B cell (primary cell): ENCODE measurements around the gene ACSF2. TPM values are rescaled to one million over a fixed set of nuclear protein-coding genes. Genes with fewer than 3 reads are reported as not detected.

ENCODE experiments used
- ATAC-seq: fragments of 200-7000 bp; cut with Tn5 transposase; one replicate; pipeline ENCODE4 v1.10.0; 2021; ENCODE audit warnings: low read depth, mild to moderate bottlenecking, moderate number of reproducible peaks, moderate library complexity
- CTCF ChIA-PET: fragments of 350-600 bp; sonication (Branson Sonifier 250); formaldehyde crosslinking; loops from one replicate; lab custom pipeline; 2021; ENCODE audit warnings: antibody characterized with exemption, inconsistent platforms; lab: Charles Lee
- POLR2A ChIA-PET: fragments of 350-600 bp; sonication (Branson Sonifier 250); formaldehyde crosslinking; loops from one replicate; lab custom pipeline; 2021; ENCODE audit warnings: antibody characterized with exemption; lab: Charles Lee
- DNase-seq: peaks from one replicate; pipeline ENCODE4 v3.0.0; 2013
- H2AFZ ChIP-seq: 2 replicates; pipeline ENCODE4 v1.6.1; 2012; ENCODE audit warnings: mild to moderate bottlenecking, low read depth, low read length; ENCODE audit not compliant: insufficient read depth, poor library complexity, severe bottlenecking
- H3K27ac ChIP-seq, 2 donors: 1 replicate in 1 of 2; 2 replicates in 1 of 2; pipeline ENCODE4 v1.5.1; 2012 to 2013; ENCODE audit warnings: low read length in 2 of 2, mild to moderate bottlenecking in 2 of 2, moderate library complexity in 1 of 2
- H3K27me3 ChIP-seq, 4 experiments: fragments of 200-600 bp in 1 of 4; sonication (generic) in 1 of 4; replicated peaks in 1 of 4; 1 replicate in 2 of 4; 2 replicates in 2 of 4; pipeline versions ENCODE4 v1.6.1 to v1.7.0; 2013 to 2016; ENCODE audit warnings: low read length in 3 of 4, mild to moderate bottlenecking in 2 of 4, mixed read lengths in 1 of 4, moderate library complexity in 1 of 4; ENCODE audit not compliant: insufficient read depth in 4 of 4, control insufficient read depth in 3 of 4; ENCODE audit errors: control extremely low read depth in 1 of 4
- H3K36me3 ChIP-seq, 2 experiments: replicated peaks in 1 of 2; 1 replicate in 1 of 2; 2 replicates in 1 of 2; pipeline versions ENCODE4 v1.6.1 to v1.7.1; 2013; ENCODE audit warnings: low read length in 1 of 2; ENCODE audit not compliant: insufficient read depth in 2 of 2, control insufficient read depth in 1 of 2; ENCODE audit errors: control extremely low read depth in 1 of 2, extremely low read depth in 1 of 2
- H3K4me1 ChIP-seq, 2 donors: fragments of 200-600 bp in 1 of 2; sonication (generic) in 1 of 2; 1 replicate in 1 of 2; 2 replicates in 1 of 2; pipeline versions ENCODE4 v1.5.1 to v1.6.1; 2013 to 2017; ENCODE audit warnings: low read length in 2 of 2; ENCODE audit not compliant: control insufficient read depth in 2 of 2, insufficient read depth in 2 of 2
- H3K4me2 ChIP-seq: replicated peaks from 2 replicates; pipeline ENCODE3; 2012; ENCODE audit warnings: mild to moderate bottlenecking, low read depth, low read length; ENCODE audit not compliant: poor library complexity, severe bottlenecking
- H3K4me3 ChIP-seq, 5 experiments: fragments of 200-600 bp in 1 of 5; sonication (generic) in 1 of 5; 1 replicate in 3 of 5; 2 replicates in 2 of 5; pipeline versions ENCODE4 v1.5.1 to v1.7.0; 2011 to 2016; ENCODE audit warnings: low read length in 4 of 5, mild to moderate bottlenecking in 4 of 5, low read depth in 2 of 5, control low read depth in 1 of 5, moderate library complexity in 1 of 5; ENCODE audit not compliant: insufficient read depth in 1 of 5; ENCODE audit errors: control extremely low read depth in 1 of 5, extremely low read depth in 1 of 5
- H3K79me2 ChIP-seq: fragments of 200-600 bp; sonication (generic); one replicate; pipeline ENCODE4 v1.6.0; 2016; ENCODE audit warnings: low read length; ENCODE audit not compliant: control insufficient read depth, insufficient read depth
- H3K9ac ChIP-seq: fragments of 200-600 bp; sonication (generic); 2 replicates; pipeline ENCODE4 v1.6.1; 2017; ENCODE audit warnings: mild to moderate bottlenecking, low read length, moderate library complexity
- H3K9me3 ChIP-seq, 3 donors: one replicate each; pipeline versions ENCODE4 v1.6.1 to v1.7.1; 2013; ENCODE audit warnings: low read length in 2 of 3; ENCODE audit not compliant: control insufficient read depth in 2 of 3, insufficient read depth in 1 of 3; ENCODE audit errors: control extremely low read depth in 1 of 3
- H4K20me1 ChIP-seq: 2 replicates; pipeline ENCODE4 v1.6.0; 2012; ENCODE audit warnings: mild to moderate bottlenecking, low read length; ENCODE audit not compliant: insufficient read depth, control insufficient read depth, poor library complexity, severe bottlenecking
- H3K27ac Mint-ChIP-seq: one replicate; pipeline ENCODE4 v1.8.0; 2021; ENCODE audit warnings: mixed read lengths
- H3K27me3 Mint-ChIP-seq: one replicate; pipeline ENCODE4 v1.8.0; 2021; ENCODE audit warnings: mixed read lengths
- H3K4me1 Mint-ChIP-seq: one replicate; pipeline ENCODE4 v1.8.0; 2021; ENCODE audit warnings: mixed read lengths
- H3K4me3 Mint-ChIP-seq: one replicate; pipeline ENCODE4 v1.8.0; 2021; ENCODE audit warnings: mixed read lengths
- H3K9me3 Mint-ChIP-seq: one replicate; pipeline ENCODE4 v1.8.0; 2022; ENCODE audit warnings: mixed read lengths; ENCODE audit not compliant: insufficient read depth
- EZH2 ChIP-seq: IDR thresholded peaks from 2 replicates; pipeline ENCODE4 v1.6.1; 2012; ENCODE audit warnings: borderline replicate concordance, low read depth, mild to moderate bottlenecking, moderate library complexity, low read length; ENCODE audit not compliant: insufficient read depth, poor library complexity, severe bottlenecking
- WGBS: methylation state at CpG from one replicate; pipeline ENCODE4 v1.1.5; 2013; ENCODE audit warnings: missing lambda C conversion rate; ENCODE audit not compliant: insufficient coverage; 5-methylcytosine and 5-hydroxymethylcytosine counted together
- intact Hi-C: fragments of 100-400 bp; cut with micrococcal nuclease; formaldehyde crosslinking; loops from one replicate; pipeline ENCODE4 v1.10.0; 2022
- polyA plus RNA-seq: library from polyadenylated mRNA; depleted of rRNA; stranded (reverse); fragments of >200 nt; gene quantifications from 2 replicates; pipeline ENCODE4 v1.2.3, GENCODE V29; 2012
- total RNA-seq, 2 donors: library from RNA; stranded (reverse); fragments of 120-200 nt in 1 of 2; gene quantifications; 1 replicate in 1 of 2; 2 replicates in 1 of 2; pipeline versions ENCODE4 v1.2.3 to v1.2.4, GENCODE V29; 2013 to 2022
- TF ChIP-seq, protein P1 (sequence below): fragments of 200-600 bp; IDR thresholded peaks from one replicate; pipeline ENCODE4 v1.8.0; 2022; ENCODE audit warnings: antibody characterized with exemption, mild to moderate bottlenecking

ACSF2 gene
- total and polyA plus RNA-seq, 2 donors (not counting 1 experiment from before 2014, with no cell fraction given), result 59.6 to 66.1 TPM

DNA sequence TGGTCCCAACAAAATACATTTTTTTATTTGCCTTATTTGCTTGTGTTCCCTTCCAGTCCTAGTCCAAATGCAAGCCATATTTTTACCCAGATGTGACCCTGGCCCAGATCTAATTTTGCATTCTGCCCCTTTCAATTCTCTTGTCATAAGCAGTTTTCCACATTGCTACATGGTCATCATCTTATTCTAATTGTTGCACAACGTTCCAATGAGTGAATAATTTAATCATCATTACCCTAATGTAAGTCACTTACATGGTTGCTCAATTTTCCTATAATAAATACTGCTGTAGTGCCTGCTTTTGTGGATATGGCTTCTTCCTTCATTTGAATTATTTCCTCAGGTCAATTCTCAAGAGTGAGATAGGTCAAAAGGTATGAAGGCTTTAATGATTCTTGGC is 65.5 kb downstream of the ACSF2 start:
- Mint-ChIP-seq H3K27me3 (peaks cover 1% of the 10 kb centered on the region), H3K4me3 (no peak overlapping the region), H3K9me3 (no peaks in the 10 kb centered on the region), H3K4me1 (no peaks in the 10 kb centered on the region), H3K27ac (no peak overlapping the region)
- Histone ChIP-seq H3K36me3 (no peaks in the 10 kb centered on the region), H3K27ac (no peak overlapping the region), H3K9me3 (no peaks in the 10 kb centered on the region), H3K79me2 (no peaks in the 10 kb centered on the region), H3K27me3 (no peaks in the 10 kb centered on the region), H4K20me1 (no peaks in the 10 kb centered on the region), H3K4me3 (no peak overlapping the region), H3K4me1 (no peaks in the 10 kb centered on the region), H3K4me2 (no peak overlapping the region), H2AFZ (no peak overlapping the region), H3K9ac (no peak overlapping the region)
- WGBS, result no CpG with 5 or more reads among the region's 1 CpG
- ChIA-PET CTCF (interaction anchor here (1.1 kb wide), 1 partner anchor 10 kb away, joined by 5 read pairs; no protein-coding TSS in a partner anchor), POLR2A (no interaction called here)
- ATAC-seq (no peak), DNase-seq (no peak)
- intact Hi-C loops, result no loop called here
- TF ChIP-seq, protein P1, sequence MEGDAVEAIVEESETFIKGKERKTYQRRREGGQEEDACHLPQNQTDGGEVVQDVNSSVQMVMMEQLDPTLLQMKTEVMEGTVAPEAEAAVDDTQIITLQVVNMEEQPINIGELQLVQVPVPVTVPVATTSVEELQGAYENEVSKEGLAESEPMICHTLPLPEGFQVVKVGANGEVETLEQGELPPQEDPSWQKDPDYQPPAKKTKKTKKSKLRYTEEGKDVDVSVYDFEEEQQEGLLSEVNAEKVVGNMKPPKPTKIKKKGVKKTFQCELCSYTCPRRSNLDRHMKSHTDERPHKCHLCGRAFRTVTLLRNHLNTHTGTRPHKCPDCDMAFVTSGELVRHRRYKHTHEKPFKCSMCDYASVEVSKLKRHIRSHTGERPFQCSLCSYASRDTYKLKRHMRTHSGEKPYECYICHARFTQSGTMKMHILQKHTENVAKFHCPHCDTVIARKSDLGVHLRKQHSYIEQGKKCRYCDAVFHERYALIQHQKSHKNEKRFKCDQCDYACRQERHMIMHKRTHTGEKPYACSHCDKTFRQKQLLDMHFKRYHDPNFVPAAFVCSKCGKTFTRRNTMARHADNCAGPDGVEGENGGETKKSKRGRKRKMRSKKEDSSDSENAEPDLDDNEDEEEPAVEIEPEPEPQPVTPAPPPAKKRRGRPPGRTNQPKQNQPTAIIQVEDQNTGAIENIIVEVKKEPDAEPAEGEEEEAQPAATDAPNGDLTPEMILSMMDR, result no peak
- no peak for TF ChIP-seq EZH2

DNA sequence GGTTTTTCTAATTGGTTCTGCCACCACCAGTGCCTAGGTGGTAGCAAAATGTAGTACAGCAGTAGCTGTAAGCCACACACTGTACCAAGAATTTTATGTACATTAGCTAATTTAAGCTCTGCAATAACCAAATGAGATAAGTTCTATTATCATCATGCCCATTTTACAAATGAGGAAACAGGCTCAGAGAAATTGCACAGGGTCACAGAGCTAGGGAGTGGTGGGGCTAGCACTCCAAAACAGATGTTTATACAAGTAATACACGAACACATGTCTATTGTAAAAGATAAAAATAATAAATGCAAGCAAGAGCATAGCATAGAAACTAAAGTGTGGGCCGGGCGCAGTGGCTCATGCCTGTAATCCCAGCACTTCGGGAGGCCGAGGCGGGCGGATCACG is 66.2 kb downstream of the ACSF2 start:
- no peak for ATAC-seq

More for the DNA sequence above, 66.2 kb downstream of the ACSF2 start:
- H3K9ac ChIP-seq, result no peak overlapping the region
- Mint-ChIP-seq H3K9me3 (no peaks in the 10 kb centered on the region), H3K27ac (no peak overlapping the region), H3K4me3 (no peak overlapping the region), H3K27me3 (peaks cover 3% of the 10 kb centered on the region), H3K4me1 (no peaks in the 10 kb centered on the region)
- H2AFZ ChIP-seq, result no peak overlapping the region
- H3K79me2 ChIP-seq, result no peaks in the 10 kb centered on the region
- no peak overlapping the region for H3K27ac ChIP-seq
- no CpG with 5 or more reads among the region's 8 CpGs for WGBS
- no peaks in the 10 kb centered on the region for H3K36me3 ChIP-seq
- no peaks in the 10 kb centered on the region for H3K27me3 ChIP-seq
- H3K4me2 ChIP-seq, result no peak overlapping the region
- intact Hi-C loops, result no loop called here
- CTCF ChIA-PET, result interaction anchor here (1.1 kb wide), 2 partner anchors 10 kb away, joined by 4 to 5 read pairs; no protein-coding TSS in a partner anchor
- no peak for DNase-seq
- H3K4me1 ChIP-seq, result no peaks in the 10 kb centered on the region
- TF ChIP-seq, protein P1, result no peak
- TF ChIP-seq EZH2, result no peak
- H3K4me3 ChIP-seq, result no peak overlapping the region
- H4K20me1 ChIP-seq, result no peaks in the 10 kb centered on the region
- no peaks in the 10 kb centered on the region for H3K9me3 ChIP-seq
- POLR2A ChIA-PET, result no interaction called here
